ENCODE data around the gene HBG1.
"Not testable (repeated sequence)": the region's sequence is repeated elsewhere in the genome, so short reads cannot be mapped to it uniquely, and the experiment has no call there.

The HBG1 gene

GRCh38 chr11:5250543-5251204 lies 1.0 kb upstream of the HBG1 start:
- H3K4me3 ChIP-seq (ENCODE audit: low read length): no peak overlapping the region
- H3K79me2 ChIP-seq (ENCODE audit: control insufficient read depth, low read length): no peaks in the 10 kb centered on the region
- H3K9me3 ChIP-seq (ENCODE audit: control insufficient read depth, insufficient read depth, low read length): no peaks in the 10 kb centered on the region
- H3K27ac ChIP-seq (ENCODE audit: low read depth, low read length): no peak overlapping the region
- H3K4me2 ChIP-seq (ENCODE audit: low read length): no peak overlapping the region
- H3F3A ChIP-seq (ENCODE audit: control insufficient read depth, insufficient read depth): no peaks in the 10 kb centered on the region
- no peaks in the 10 kb centered on the region for H4K20me1 ChIP-seq (ENCODE audit: control insufficient read depth, insufficient read depth, low read depth, low read length)
- no peaks in the 10 kb centered on the region for H3K4me1 ChIP-seq (ENCODE audit: control insufficient read depth, low read length)
- H3K9me2 ChIP-seq (replicated peaks; ENCODE audit: control insufficient read depth, low read length): no peaks in the 10 kb centered on the region
- TF ChIP-seq EZH2phosphoT487 (IDR thresholded peaks at IDR 0.05; ENCODE audit: borderline replicate concordance, low read length): no peak
- TF ChIP-seq, protein P1, sequence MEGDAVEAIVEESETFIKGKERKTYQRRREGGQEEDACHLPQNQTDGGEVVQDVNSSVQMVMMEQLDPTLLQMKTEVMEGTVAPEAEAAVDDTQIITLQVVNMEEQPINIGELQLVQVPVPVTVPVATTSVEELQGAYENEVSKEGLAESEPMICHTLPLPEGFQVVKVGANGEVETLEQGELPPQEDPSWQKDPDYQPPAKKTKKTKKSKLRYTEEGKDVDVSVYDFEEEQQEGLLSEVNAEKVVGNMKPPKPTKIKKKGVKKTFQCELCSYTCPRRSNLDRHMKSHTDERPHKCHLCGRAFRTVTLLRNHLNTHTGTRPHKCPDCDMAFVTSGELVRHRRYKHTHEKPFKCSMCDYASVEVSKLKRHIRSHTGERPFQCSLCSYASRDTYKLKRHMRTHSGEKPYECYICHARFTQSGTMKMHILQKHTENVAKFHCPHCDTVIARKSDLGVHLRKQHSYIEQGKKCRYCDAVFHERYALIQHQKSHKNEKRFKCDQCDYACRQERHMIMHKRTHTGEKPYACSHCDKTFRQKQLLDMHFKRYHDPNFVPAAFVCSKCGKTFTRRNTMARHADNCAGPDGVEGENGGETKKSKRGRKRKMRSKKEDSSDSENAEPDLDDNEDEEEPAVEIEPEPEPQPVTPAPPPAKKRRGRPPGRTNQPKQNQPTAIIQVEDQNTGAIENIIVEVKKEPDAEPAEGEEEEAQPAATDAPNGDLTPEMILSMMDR (IDR thresholded peaks at IDR 0.05; ENCODE audit: low read depth, low read length, poor library complexity, severe bottlenecking): no peak
- H3K27me3 ChIP-seq (ENCODE audit: control insufficient read depth, low read length): no peaks in the 10 kb centered on the region
- H3K36me3 ChIP-seq (ENCODE audit: control insufficient read depth, low read length): no peaks in the 10 kb centered on the region

DNA sequence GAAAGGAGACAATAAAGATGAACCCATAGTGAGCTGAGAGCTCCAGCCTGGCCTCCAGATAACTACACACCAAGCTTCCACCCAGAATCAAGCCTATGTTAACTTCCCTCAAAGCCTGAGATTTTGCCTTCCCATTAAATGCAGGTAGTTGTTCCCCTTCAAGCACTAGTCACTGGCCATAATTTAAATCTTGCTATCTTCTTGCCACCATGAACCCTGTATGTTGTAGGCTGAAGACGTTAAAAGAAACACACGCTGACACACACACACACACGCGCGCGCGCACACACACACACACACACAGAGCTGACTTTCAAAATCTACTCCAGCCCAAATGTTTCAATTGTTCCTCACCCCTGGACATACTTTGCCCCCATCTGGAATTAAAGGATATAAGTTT lies 1.2 kb downstream of the HBG1 start:
- H3K27me3 ChIP-seq (ENCODE audit: control insufficient read depth, low read length): not testable (repeated sequence)

GRCh38 chr11:5247472-5248192 lies 2.0 kb downstream of the HBG1 start:
- TF ChIP-seq, protein P1 (IDR thresholded peaks at IDR 0.05; ENCODE audit: low read depth, low read length, poor library complexity, severe bottlenecking): no peak
- no peak for TF ChIP-seq EZH2phosphoT487 (IDR thresholded peaks at IDR 0.05; ENCODE audit: borderline replicate concordance, low read length)
- H3K27ac ChIP-seq (ENCODE audit: low read depth, low read length): no peak overlapping the region
- H4K20me1 ChIP-seq (ENCODE audit: control insufficient read depth, insufficient read depth, low read depth, low read length): no peaks in the 10 kb centered on the region

More for the DNA sequence above, 1.2 kb downstream of the HBG1 start:
- not testable (repeated sequence) for H4K20me1 ChIP-seq (ENCODE audit: control insufficient read depth, insufficient read depth, low read depth, low read length); H3K36me3 ChIP-seq (ENCODE audit: control insufficient read depth, low read length); H3K4me1 ChIP-seq (ENCODE audit: control insufficient read depth, low read length); H3K27ac ChIP-seq (ENCODE audit: low read depth, low read length); H3K9me3 ChIP-seq (ENCODE audit: control insufficient read depth, insufficient read depth, low read length); H3K9me2 ChIP-seq (replicated peaks; ENCODE audit: control insufficient read depth, low read length); H3F3A ChIP-seq (ENCODE audit: control insufficient read depth, insufficient read depth); H3K4me3 ChIP-seq (ENCODE audit: low read length); H3K79me2 ChIP-seq (ENCODE audit: control insufficient read depth, low read length); H3K4me2 ChIP-seq (ENCODE audit: low read length)

DNA sequence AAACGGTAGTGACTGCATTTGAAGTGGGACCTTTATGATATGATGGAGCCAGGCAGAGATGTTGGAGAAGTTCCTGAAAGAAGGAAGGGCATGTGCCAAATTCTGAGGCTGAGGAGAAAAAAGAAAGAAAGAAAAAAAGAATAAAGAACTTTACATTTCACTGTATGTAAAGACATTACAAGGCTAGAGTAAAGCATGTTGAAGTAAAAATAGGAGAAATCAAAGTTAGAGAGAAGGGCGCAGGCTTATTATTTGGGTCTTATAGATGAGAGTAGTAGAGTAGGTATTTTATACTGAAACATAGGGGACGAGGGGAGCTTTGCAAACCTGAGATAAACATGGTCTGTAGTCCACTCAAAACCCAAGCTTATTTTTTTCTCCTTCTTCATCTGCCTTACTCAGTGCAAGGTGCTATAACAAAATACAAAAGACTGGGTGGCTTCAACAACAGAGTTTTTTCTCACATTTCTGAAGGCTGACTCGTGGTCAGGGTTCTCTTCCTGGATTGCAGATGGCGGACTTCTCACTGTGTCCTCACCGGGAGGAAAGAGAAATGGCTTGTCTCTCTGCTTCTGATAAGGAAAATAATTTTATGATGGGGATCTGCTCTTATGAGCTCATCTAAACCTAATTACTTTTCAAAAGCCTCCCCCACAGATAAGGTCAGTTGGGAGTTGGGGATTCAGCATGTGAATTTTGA lies 2.7 kb downstream of the HBG1 start:
- Histone ChIP-seq H3K4me2 (ENCODE audit: low read length) (no peak overlapping the region), H3F3A (ENCODE audit: control insufficient read depth, insufficient read depth) (no peaks in the 10 kb centered on the region), H3K27ac (ENCODE audit: low read depth, low read length) (no peak overlapping the region), H3K4me1 (ENCODE audit: control insufficient read depth, low read length) (no peaks in the 10 kb centered on the region), H3K9me2 (replicated peaks; ENCODE audit: control insufficient read depth, low read length) (no peaks in the 10 kb centered on the region), H3K27me3 (ENCODE audit: control insufficient read depth, low read length) (no peaks in the 10 kb centered on the region), H3K36me3 (ENCODE audit: control insufficient read depth, low read length) (no peaks in the 10 kb centered on the region), H4K20me1 (ENCODE audit: control insufficient read depth, insufficient read depth, low read depth, low read length) (no peaks in the 10 kb centered on the region), H3K79me2 (ENCODE audit: control insufficient read depth, low read length) (no peaks in the 10 kb centered on the region), H3K9me3 (ENCODE audit: control insufficient read depth, insufficient read depth, low read length) (no peaks in the 10 kb centered on the region), H3K4me3 (ENCODE audit: low read length) (no peak overlapping the region)
- no peak for TF ChIP-seq EZH2phosphoT487 (IDR thresholded peaks at IDR 0.05; ENCODE audit: borderline replicate concordance, low read length)
- TF ChIP-seq, protein P1 (IDR thresholded peaks at IDR 0.05; ENCODE audit: low read depth, low read length, poor library complexity, severe bottlenecking): no peak

More at GRCh38 chr11:5247472-5248192, 2.0 kb downstream of the HBG1 start:
- Histone ChIP-seq H3K4me3 (ENCODE audit: low read length) (no peak overlapping the region), H3K27me3 (ENCODE audit: control insufficient read depth, low read length) (no peaks in the 10 kb centered on the region), H3K36me3 (ENCODE audit: control insufficient read depth, low read length) (no peaks in the 10 kb centered on the region), H3K9me3 (ENCODE audit: control insufficient read depth, insufficient read depth, low read length) (no peaks in the 10 kb centered on the region), H3K79me2 (ENCODE audit: control insufficient read depth, low read length) (no peaks in the 10 kb centered on the region), H3K4me2 (ENCODE audit: low read length) (no peak overlapping the region), H3F3A (ENCODE audit: control insufficient read depth, insufficient read depth) (no peaks in the 10 kb centered on the region), H3K9me2 (replicated peaks; ENCODE audit: control insufficient read depth, low read length) (no peaks in the 10 kb centered on the region), H3K4me1 (ENCODE audit: control insufficient read depth, low read length) (no peaks in the 10 kb centered on the region)
